ENCODE results near the gene SLC39A6. TPM values are rescaled to one million over a fixed set of nuclear protein-coding genes. Genes with fewer than 3 reads are reported as not detected.
"Not testable (repeated sequence)": the region's sequence is repeated elsewhere in the genome, so short reads cannot be mapped to it uniquely, and the experiment has no call there.

Gene SLC39A6
- total RNA-seq, 1 experiment from 2014 or later: 70.5 TPM

DNA sequence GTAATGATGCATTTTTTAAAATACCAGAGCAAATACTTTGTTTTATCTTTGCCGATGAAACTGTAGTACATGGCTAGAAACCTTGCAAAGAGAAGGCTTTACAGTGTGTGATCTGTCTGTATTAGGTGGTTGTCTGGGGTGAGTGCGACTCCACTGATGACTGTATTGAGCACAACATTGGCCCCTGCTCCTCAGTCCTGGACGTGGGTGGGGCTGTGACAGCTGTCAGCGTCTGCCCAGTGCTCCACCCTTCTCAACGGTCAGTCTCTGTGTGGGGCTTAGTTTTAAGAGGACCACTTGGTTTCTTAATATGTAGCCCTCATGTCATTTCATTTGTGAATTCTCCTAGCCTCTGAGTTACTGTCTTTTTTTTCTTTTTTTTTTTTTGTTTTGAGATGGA, 40.8 kb upstream of the SLC39A6 start:
- ATAC-seq: no peak
- Histone ChIP-seq H3K4me1 (ENCODE audit: control insufficient read depth in 1 of 2, insufficient read depth in 2 of 2, low read length in 2 of 2) (no peaks in the 10 kb centered on the region), H3K9me3 (ENCODE audit: control insufficient read depth in 1 of 2, insufficient read depth in 1 of 2, low read depth in 1 of 2, low read length in 2 of 2) (no peaks in the 10 kb centered on the region)

DNA sequence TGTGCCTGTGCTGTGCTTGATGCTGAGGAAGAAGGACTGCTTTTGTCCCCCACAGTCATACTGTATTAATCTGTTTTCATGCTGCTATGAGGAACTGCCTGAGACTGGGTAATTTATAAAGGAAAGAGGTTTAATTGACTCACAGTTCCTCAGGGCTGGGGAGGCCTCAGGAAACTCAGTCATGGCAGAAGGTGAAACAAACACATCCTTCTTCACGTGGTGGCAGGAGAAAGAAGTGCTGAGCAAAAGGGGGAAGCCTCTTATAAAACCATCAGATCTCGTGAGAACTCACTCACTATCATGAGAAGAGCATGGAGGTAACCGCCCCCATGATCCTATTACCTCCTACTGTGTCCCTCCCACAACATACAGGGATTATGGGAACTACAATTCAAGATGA, 39.2 kb upstream of the SLC39A6 start:
- intact Hi-C loops (cut with micrococcal nuclease); H4K20me1 ChIP-seq (ENCODE audit: insufficient read depth); ATAC-seq; POLR2A ChIA-PET; BruUV-seq (replicated peaks); H3K9me2 ChIP-seq (ENCODE audit: insufficient read depth); DNase-seq (ENCODE audit: low read depth, low spot score); H3K9ac ChIP-seq (ENCODE audit: low read length); H3K27me3 ChIP-seq (ENCODE audit: insufficient read depth, low read length); H3K4me2 ChIP-seq (ENCODE audit: low read length); H3K4me1 ChIP-seq (ENCODE audit: control insufficient read depth in 1 of 2, insufficient read depth in 2 of 2, low read length in 2 of 2); H3K9me3 ChIP-seq (ENCODE audit: control insufficient read depth in 1 of 2, insufficient read depth in 1 of 2, low read depth in 1 of 2, low read length in 2 of 2); H3K27ac ChIP-seq (ENCODE audit: low read depth, low read length); CTCF ChIA-PET; RAD21 ChIA-PET (ENCODE audit: low non-redundant PET in 1 of 2, low total read pairs in 2 of 2, uncharacterized antibody in 2 of 2, unreplicated experiment in 2 of 2); H3K4me3 ChIP-seq (replicated peaks in 1 of 2; ENCODE audit: low read depth in 1 of 2, low read length in 2 of 2); H2AFZ ChIP-seq (ENCODE audit: low read depth, low read length, poor library complexity, severe bottlenecking): not testable (repeated sequence)
- Histone ChIP-seq H3K79me2 (ENCODE audit: insufficient read depth, low read length) (peaks cover 11% of the 10 kb centered on the region; the same call in 1 of the 2 replicates), H3K36me3 (ENCODE audit: control insufficient read depth in 1 of 2, insufficient read depth in 2 of 2, low read length in 2 of 2) (peaks cover 32 to 37% of the 10 kb centered on the region in 2 experiments; a peak in 3 of 4 replicates)

More for the DNA sequence above, 40.8 kb upstream of the SLC39A6 start:
- H3K4me3 ChIP-seq (replicated peaks in 1 of 2; ENCODE audit: low read depth in 1 of 2, low read length in 2 of 2): no peak overlapping the region
- no peak for DNase-seq (ENCODE audit: low read depth, low spot score)
- BruUV-seq (replicated peaks): no TSS peak
- TF ChIP-seq ZNF274 (IDR thresholded peaks at IDR 0.05; ENCODE audit: low read depth, low read length): no peak
- TF ChIP-seq EZH2 (IDR thresholded peaks at IDR 0.05): no peak
- H4K20me1 ChIP-seq (ENCODE audit: insufficient read depth): no peaks in the 10 kb centered on the region; the same call in 1 of the 2 replicates
- ChIA-PET CTCF (no interaction called here), RAD21 (ENCODE audit: low non-redundant PET in 1 of 2, low total read pairs in 2 of 2, uncharacterized antibody in 2 of 2, unreplicated experiment in 2 of 2) (no interaction called here), POLR2A (no interaction called here)
- no peak overlapping the region for H3K4me2 ChIP-seq (ENCODE audit: low read length)
- H3K27ac ChIP-seq (ENCODE audit: low read depth, low read length): no peak overlapping the region
- H3K79me2 ChIP-seq (ENCODE audit: insufficient read depth, low read length): 0 out of 2 replicates have a peak, but pooled peaks cover under 1% of the 10 kb centered on the region
- H3K9me2 ChIP-seq (ENCODE audit: insufficient read depth): no peaks in the 10 kb centered on the region
- H2AFZ ChIP-seq (ENCODE audit: low read depth, low read length, poor library complexity, severe bottlenecking): no peak overlapping the region
- H3K27me3 ChIP-seq (ENCODE audit: insufficient read depth, low read length): no peaks in the 10 kb centered on the region
- peaks cover 39 to 44% of the 10 kb centered on the region in 2 experiments; a peak in 3 of 4 replicates for H3K36me3 ChIP-seq (ENCODE audit: control insufficient read depth in 1 of 2, insufficient read depth in 2 of 2, low read length in 2 of 2)
- intact Hi-C loops (cut with micrococcal nuclease): no loop called here
- H3K9ac ChIP-seq (ENCODE audit: low read length): no peak overlapping the region

GRCh38 chr18:36167692-36168218, 38.6 kb upstream of the SLC39A6 start:
- H3K27me3 ChIP-seq (ENCODE audit: insufficient read depth, low read length): no peaks in the 10 kb centered on the region
- no peaks in the 10 kb centered on the region for H3K4me1 ChIP-seq (ENCODE audit: control insufficient read depth in 1 of 2, insufficient read depth in 2 of 2, low read length in 2 of 2)
- H2AFZ ChIP-seq (ENCODE audit: low read depth, low read length, poor library complexity, severe bottlenecking): no peak overlapping the region
- ChIA-PET RAD21 (ENCODE audit: low non-redundant PET in 1 of 2, low total read pairs in 2 of 2, uncharacterized antibody in 2 of 2, unreplicated experiment in 2 of 2) (no interaction called here), CTCF (no interaction called here), POLR2A (no interaction called here)
- ATAC-seq: no peak
- no peak overlapping the region for H3K27ac ChIP-seq (ENCODE audit: low read depth, low read length)
- intact Hi-C loops (cut with micrococcal nuclease): no loop called here
- DNase-seq (ENCODE audit: low read depth, low spot score): no peak
- no peaks in the 10 kb centered on the region for H3K9me3 ChIP-seq (ENCODE audit: control insufficient read depth in 1 of 2, insufficient read depth in 1 of 2, low read depth in 1 of 2, low read length in 2 of 2)
- H3K9me2 ChIP-seq (ENCODE audit: insufficient read depth): no peaks in the 10 kb centered on the region
- H4K20me1 ChIP-seq (ENCODE audit: insufficient read depth): no peaks in the 10 kb centered on the region; the same call in 1 of the 2 replicates
- no peak overlapping the region for H3K9ac ChIP-seq (ENCODE audit: low read length)
- no peak overlapping the region for H3K4me2 ChIP-seq (ENCODE audit: low read length)
- BruUV-seq (replicated peaks): no TSS peak
- H3K4me3 ChIP-seq (replicated peaks in 1 of 2; ENCODE audit: low read depth in 1 of 2, low read length in 2 of 2): no peak overlapping the region
- peaks cover 15% of the 10 kb centered on the region for H3K79me2 ChIP-seq (ENCODE audit: insufficient read depth, low read length)
- peaks cover 30 to 40% of the 10 kb centered on the region in 2 experiments; a peak in 3 of 4 replicates for H3K36me3 ChIP-seq (ENCODE audit: control insufficient read depth in 1 of 2, insufficient read depth in 2 of 2, low read length in 2 of 2)
- no peak for TF ChIP-seq REST (IDR thresholded peaks at IDR 0.05; ENCODE audit: low read depth)
- TF ChIP-seq RAD21 (IDR thresholded peaks at IDR 0.05; ENCODE audit: low read depth): no peak
- no peak for TF ChIP-seq TCF7L2 (IDR thresholded peaks at IDR 0.05; ENCODE audit: borderline replicate concordance, extremely low read depth, insufficient read depth, insufficient read length)
- TF ChIP-seq, protein P1, sequence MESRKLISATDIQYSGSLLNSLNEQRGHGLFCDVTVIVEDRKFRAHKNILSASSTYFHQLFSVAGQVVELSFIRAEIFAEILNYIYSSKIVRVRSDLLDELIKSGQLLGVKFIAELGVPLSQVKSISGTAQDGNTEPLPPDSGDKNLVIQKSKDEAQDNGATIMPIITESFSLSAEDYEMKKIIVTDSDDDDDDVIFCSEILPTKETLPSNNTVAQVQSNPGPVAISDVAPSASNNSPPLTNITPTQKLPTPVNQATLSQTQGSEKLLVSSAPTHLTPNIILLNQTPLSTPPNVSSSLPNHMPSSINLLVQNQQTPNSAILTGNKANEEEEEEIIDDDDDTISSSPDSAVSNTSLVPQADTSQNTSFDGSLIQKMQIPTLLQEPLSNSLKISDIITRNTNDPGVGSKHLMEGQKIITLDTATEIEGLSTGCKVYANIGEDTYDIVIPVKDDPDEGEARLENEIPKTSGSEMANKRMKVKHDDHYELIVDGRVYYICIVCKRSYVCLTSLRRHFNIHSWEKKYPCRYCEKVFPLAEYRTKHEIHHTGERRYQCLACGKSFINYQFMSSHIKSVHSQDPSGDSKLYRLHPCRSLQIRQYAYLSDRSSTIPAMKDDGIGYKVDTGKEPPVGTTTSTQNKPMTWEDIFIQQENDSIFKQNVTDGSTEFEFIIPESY (IDR thresholded peaks at IDR 0.05; ENCODE audit: extremely low read depth, insufficient replicate concordance, low read length): no peak

All from HCT116 (cell line).